Measurements from ENCODE around the gene SH2D6. TPM values are rescaled to one million over a fixed set of nuclear protein-coding genes. Genes with fewer than 3 reads are reported as not detected.

Gene SH2D6
- total and polyA plus RNA-seq, 2 of the 8 experiments (the other 6 are each of a cell fraction or from before 2014, with no cell fraction given), result 0.42 TPM; not detected in 1

DNA sequence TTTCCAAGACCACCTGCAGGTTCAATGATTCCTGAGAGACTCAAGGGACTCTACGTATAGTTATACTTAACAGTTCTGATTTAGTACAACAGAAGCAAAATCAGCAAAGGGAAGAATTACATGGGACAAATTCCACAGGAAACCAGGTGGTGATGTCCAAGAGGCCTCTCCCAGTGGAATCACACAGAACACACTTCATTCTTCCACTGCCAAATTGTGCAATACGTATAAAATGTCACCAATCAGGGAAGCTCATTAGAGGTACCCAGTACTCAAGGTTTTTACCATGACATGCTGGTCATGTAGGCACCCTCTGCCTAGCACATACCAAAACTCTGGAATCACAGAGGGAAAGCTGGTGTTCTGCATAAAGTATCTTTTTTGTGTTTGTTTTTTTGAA is 30.8 kb upstream of the SH2D6 start:
- CTCF ChIA-PET (ENCODE audit: partially characterized antibody), result interaction anchor here (0.7 to 8.6 kb wide), 8 partner anchors 10 to 169 kb away, joined by 3 to 102 read pairs (median 4); partner anchors contain the start of gene SH2D6
- H3K18ac ChIP-seq (ENCODE audit: extremely low read depth, low read length), result no peak overlapping the region
- H2AK5ac ChIP-seq (ENCODE audit: low read depth, low read length), result no peak overlapping the region
- H3K14ac ChIP-seq (ENCODE audit: insufficient read length), result no peak overlapping the region
- H3K79me2 ChIP-seq (ENCODE audit: control insufficient read depth in 1 of 2, insufficient read depth in 2 of 2, low read length in 2 of 2), result no peaks in the 10 kb centered on the region
- no peak overlapping the region for H3K23ac ChIP-seq (ENCODE audit: insufficient read length)
- no peaks in the 10 kb centered on the region for H3K9me3 ChIP-seq (ENCODE audit: insufficient read depth in 2 of 2, low read depth in 1 of 2, low read length in 1 of 2)
- no peak overlapping the region for H3K4me3 ChIP-seq (ENCODE audit: extremely low read depth in 1 of 4, insufficient read depth in 2 of 4, low read depth in 3 of 4, low read length in 4 of 4)
- no peak overlapping the region for H2AFZ ChIP-seq (ENCODE audit: low read length)
- no peaks in the 10 kb centered on the region for H3K79me1 ChIP-seq (ENCODE audit: low read depth, low read length)
- no peak overlapping the region for H2BK15ac ChIP-seq (ENCODE audit: low read length)
- H3K56ac ChIP-seq (replicated peaks; ENCODE audit: insufficient read length, low read depth, low read length), result no peak overlapping the region
- H3K4me2 ChIP-seq (ENCODE audit: insufficient read depth in 1 of 2, low read depth in 2 of 2, low read length in 2 of 2), result no peak overlapping the region
- H3K36me3 ChIP-seq (ENCODE audit: control insufficient read depth in 2 of 4, insufficient read depth in 4 of 4, low read length in 3 of 4), result no peaks in the 10 kb centered on the region
- no peak overlapping the region for H2BK5ac ChIP-seq (ENCODE audit: low read depth, low read length)
- WGBS, 2 experiments (ENCODE audit: extremely low coverage in 1 of 2, insufficient coverage in 1 of 2, insufficient read length in 1 of 2, insufficient replicate concordance in 2 of 2, low coverage in 1 of 2, low lambda C conversion rate in 2 of 2, missing lambda C conversion rate in 1 of 2), result 96% methylated on average over 2 of the region's 2 CpGs; no CpG with 5 or more reads in 1 of the 2 experiments
- H2BK120ac ChIP-seq (replicated peaks; ENCODE audit: low read depth, low read length), result no peak overlapping the region
- no peak overlapping the region for H3K9ac ChIP-seq (replicated peaks in 1 of 4; ENCODE audit: extremely low read depth in 1 of 4, low read depth in 3 of 4, low read length in 3 of 4)
- H2BK12ac ChIP-seq (ENCODE audit: low read depth, low read length), result no peak overlapping the region
- no peak for TF ChIP-seq CTBP2 (IDR thresholded peaks at IDR 0.05; ENCODE audit: borderline replicate concordance, insufficient read depth, insufficient read length, low read length)
- TF ChIP-seq RNF2 (IDR thresholded peaks at IDR 0.05; ENCODE audit: borderline replicate concordance, low read depth, low read length, missing control alignments, poor library complexity, severe bottlenecking), result no peak
- no peak for TF ChIP-seq SAP30 (IDR thresholded peaks at IDR 0.05; ENCODE audit: insufficient read depth, insufficient replicate concordance, low read length)
- no peak for TF ChIP-seq CBX5 (IDR thresholded peaks at IDR 0.05; ENCODE audit: low read depth, low read length)
- no peak for TF ChIP-seq KDM4A (IDR thresholded peaks at IDR 0.05; ENCODE audit: low read depth, low read length, severe bottlenecking)
- no peak for TF ChIP-seq CHD2 (IDR thresholded peaks at IDR 0.05; ENCODE audit: low read length)
- no peak for TF ChIP-seq CHD1 (IDR thresholded peaks at IDR 0.05; ENCODE audit: low read depth, low read length)
- TF ChIP-seq SIX5 (IDR thresholded peaks at IDR 0.05; ENCODE audit: low read depth, low read length), result no peak
- no peak for TF ChIP-seq POLR2AphosphoS5 (IDR thresholded peaks at IDR 0.05; ENCODE audit: low read depth, low read length)
- peaks cover 0 to 9% (median 2%) of the 10 kb centered on the region in 4 experiments; a peak in 3 of 7 replicates for H3K4me1 ChIP-seq (replicated peaks in 1 of 4; ENCODE audit: control insufficient read depth in 3 of 4, insufficient read depth in 4 of 4, low read length in 3 of 4)
- H4K20me1 ChIP-seq (replicated peaks in 1 of 2; ENCODE audit: control insufficient read depth in 1 of 2, insufficient read depth in 2 of 2, low read length in 2 of 2), result no peaks in the 10 kb centered on the region
- H4K91ac ChIP-seq (replicated peaks; ENCODE audit: insufficient read length, low read length), result no peak overlapping the region
- FAIRE-seq (no peak), DNase-seq (ENCODE audit: low read depth in 1 of 2, low spot score in 2 of 2) (no peak)
- no peak overlapping the region for H3K4ac ChIP-seq (replicated peaks; ENCODE audit: insufficient read length, low read depth, low read length)
- H4K5ac ChIP-seq (ENCODE audit: insufficient read length, low read depth, low read length), result no peak overlapping the region
- H2BK20ac ChIP-seq (ENCODE audit: low read length), result no peak overlapping the region
- H3K27me3 ChIP-seq (replicated peaks in 1 of 4; ENCODE audit: control insufficient read depth in 3 of 4, extremely low read depth in 1 of 4, insufficient read depth in 3 of 4, low read length in 3 of 4), result no peaks in the 10 kb centered on the region; a peak in 1 of 7 replicates
- no peaks in the 10 kb centered on the region for H3K23me2 ChIP-seq (ENCODE audit: low read depth, low read length)
- POLR2A ChIA-PET (ENCODE audit: partially characterized antibody), result interaction anchor here (0.7 to 25.0 kb wide), 3 partner anchors 11 to 157 kb away, joined by 3 to 396 read pairs (median 4); partner anchors contain the start of gene MAT2A
- no peak overlapping the region for H3K27ac ChIP-seq (ENCODE audit: low read depth, low read length)
- no peak overlapping the region for H4K8ac ChIP-seq (ENCODE audit: extremely low read depth, insufficient read depth, low read length)

All from H1 (cell line).